Gastroesophageal sphincter (tissue), 3 donors: ENCODE measurements around the gene TGFBI.

ENCODE experiments used
- EP300 ChIP-seq: sonication (generic); formaldehyde crosslinking; IDR thresholded peaks from one replicate; pipeline ENCODE4 v1.6.1; 2017; ENCODE audit warnings: antibody characterized with exemption, mild to moderate bottlenecking
- POLR2A ChIP-seq, 2 donors: fragments of 450-650 bp; IDR thresholded peaks; one replicate each; pipeline ENCODE4 v1.6.1; 2017; ENCODE audit warnings: antibody characterized with exemption in 2 of 2, mild to moderate bottlenecking in 2 of 2, moderate library complexity in 1 of 2
- TF ChIP-seq, protein P1 (sequence below), 4 experiments: fragments of 200-600 bp in 2 of 4; fragments of 450-650 bp in 2 of 4; sonication (generic) in 1 of 4; IDR thresholded peaks; one replicate each; pipeline ENCODE4 v1.5.1; 2017 to 2019; ENCODE audit warnings: antibody characterized with exemption in 4 of 4, mild to moderate bottlenecking in 2 of 4, moderate library complexity in 2 of 4

DNA sequence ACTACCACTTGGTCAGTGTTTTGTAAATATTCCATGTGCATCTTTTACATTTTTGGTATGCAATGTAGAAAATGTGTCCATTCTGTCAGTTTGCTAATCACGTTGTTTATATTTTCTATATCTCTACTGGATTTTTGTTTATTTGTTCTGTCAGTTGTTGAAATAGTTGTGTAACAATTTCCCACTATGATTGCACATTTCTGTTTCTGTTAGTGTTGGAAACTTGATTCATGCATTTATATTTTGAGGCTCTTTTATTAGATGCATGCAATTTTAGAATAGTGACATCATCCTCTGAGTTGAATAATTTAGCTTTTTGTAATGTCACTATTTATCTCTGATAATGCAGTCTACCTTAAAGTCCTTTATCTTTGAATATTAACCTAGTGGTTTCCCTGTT, 48.2 kb upstream of the TGFBI start:
- TF ChIP-seq, protein P1, sequence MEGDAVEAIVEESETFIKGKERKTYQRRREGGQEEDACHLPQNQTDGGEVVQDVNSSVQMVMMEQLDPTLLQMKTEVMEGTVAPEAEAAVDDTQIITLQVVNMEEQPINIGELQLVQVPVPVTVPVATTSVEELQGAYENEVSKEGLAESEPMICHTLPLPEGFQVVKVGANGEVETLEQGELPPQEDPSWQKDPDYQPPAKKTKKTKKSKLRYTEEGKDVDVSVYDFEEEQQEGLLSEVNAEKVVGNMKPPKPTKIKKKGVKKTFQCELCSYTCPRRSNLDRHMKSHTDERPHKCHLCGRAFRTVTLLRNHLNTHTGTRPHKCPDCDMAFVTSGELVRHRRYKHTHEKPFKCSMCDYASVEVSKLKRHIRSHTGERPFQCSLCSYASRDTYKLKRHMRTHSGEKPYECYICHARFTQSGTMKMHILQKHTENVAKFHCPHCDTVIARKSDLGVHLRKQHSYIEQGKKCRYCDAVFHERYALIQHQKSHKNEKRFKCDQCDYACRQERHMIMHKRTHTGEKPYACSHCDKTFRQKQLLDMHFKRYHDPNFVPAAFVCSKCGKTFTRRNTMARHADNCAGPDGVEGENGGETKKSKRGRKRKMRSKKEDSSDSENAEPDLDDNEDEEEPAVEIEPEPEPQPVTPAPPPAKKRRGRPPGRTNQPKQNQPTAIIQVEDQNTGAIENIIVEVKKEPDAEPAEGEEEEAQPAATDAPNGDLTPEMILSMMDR (IDR thresholded peaks at IDR 0.05), result no peak
- TF ChIP-seq POLR2A (IDR thresholded peaks at IDR 0.05) (no peak), EP300 (no peak)
